Raji (cell line): Measurements from ENCODE around the gene PLPPR3.

Experiments used
- POLR2A ChIP-seq: IDR thresholded peaks from 2 replicates; pipeline ENCODE4 v1.6.1; 2011; ENCODE audit warnings: low read depth, low read length, control low read depth; ENCODE audit not compliant: insufficient read depth

The PLPPR3 gene

GRCh38 chr19:806815-807421, 14.8 kb downstream of the PLPPR3 start:
- TF ChIP-seq POLR2A, result no peak

GRCh38 chr19:805600-806550, 15.9 kb downstream of the PLPPR3 start:
- no peak for TF ChIP-seq POLR2A

- TF ChIP-seq POLR2A, result no peak
Observed at GRCh38 chr19:805166-805551, 16.6 kb downstream of the PLPPR3 start.

- no peak for TF ChIP-seq POLR2A
Observed at GRCh38 chr19:804419-805165, 17.2 kb downstream of the PLPPR3 start.

GRCh38 chr19:803686-804418, 17.9 kb downstream of the PLPPR3 start:
- no peak for TF ChIP-seq POLR2A

GRCh38 chr19:803099-803561, 18.6 kb downstream of the PLPPR3 start:
- no peak for TF ChIP-seq POLR2A

- no peak for TF ChIP-seq POLR2A
Observed at GRCh38 chr19:802498-803098, 19.2 kb downstream of the PLPPR3 start.

GRCh38 chr19:801861-802497, 19.8 kb downstream of the PLPPR3 start:
- no peak for TF ChIP-seq POLR2A

GRCh38 chr19:801030-801860, 20.5 kb downstream of the PLPPR3 start:
- TF ChIP-seq POLR2A, result no peak

- TF ChIP-seq POLR2A, result no peak
Observed at GRCh38 chr19:800360-801029, 21.3 kb downstream of the PLPPR3 start.

- no peak for TF ChIP-seq POLR2A
Observed at GRCh38 chr19:799076-799881, 22.5 kb downstream of the PLPPR3 start.
